GM18502 (cell line): Measurements from ENCODE around the gene THPO.
A peak's percentile ranks its signal among the peaks of the same experiment; 100 is the strongest.

ENCODE experiments used
- ATAC-seq: cut with Tn5 transposase; IDR thresholded peaks from one replicate; pipeline ENCODE4 v1.9.1; 2021; ENCODE audit warnings: mild to moderate bottlenecking; ENCODE audit not compliant: unreplicated experiment, poor library complexity

The THPO gene

GRCh38 chr3:184386047-184386806 is 8.2 kb upstream of the THPO start:
- ATAC-seq = no peak

GRCh38 chr3:184384856-184385422 is 6.9 kb upstream of the THPO start:
- no peak for ATAC-seq

- no peak for ATAC-seq
Observed at GRCh38 chr3:184384342-184384741, 6.3 kb upstream of the THPO start.

GRCh38 chr3:184383033-184383740 is 5.2 kb upstream of the THPO start:
- no peak for ATAC-seq

- no peak for ATAC-seq
Observed at GRCh38 chr3:184382326-184383032, 4.5 kb upstream of the THPO start.

GRCh38 chr3:184381261-184382224 is 3.5 kb upstream of the THPO start:
- no peak for ATAC-seq

- no peak for ATAC-seq
Observed at GRCh38 chr3:184380627-184381260, 2.7 kb upstream of the THPO start.

- ATAC-seq = no peak
Observed at GRCh38 chr3:184380185-184380626, 2.2 kb upstream of the THPO start.

GRCh38 chr3:184379358-184380184 is 1.6 kb upstream of the THPO start, which contains the start of gene CHRD:
Gene CHRD, plus strand, starts transcription at chr3:184380054. Its CDS starts 265 bp downstream, at chr3:184380319.
- no peak for ATAC-seq

- ATAC-seq = no peak
Observed at GRCh38 chr3:184378651-184379357, 797 bp upstream of the THPO start.

GRCh38 chr3:184377374-184377773 is 633 bp downstream of the THPO start:
- no peak for ATAC-seq

GRCh38 chr3:184375747-184376461 is 2.1 kb downstream of the THPO start:
- no peak for ATAC-seq

GRCh38 chr3:184373422-184373821 is 4.6 kb downstream of the THPO start:
- no peak for ATAC-seq

- no peak for ATAC-seq
Observed at GRCh38 chr3:184372911-184373310, 5.1 kb downstream of the THPO start.

GRCh38 chr3:184372296-184372821 is 5.6 kb downstream of the THPO start:
- no peak for ATAC-seq

- peak; percentile 85 for ATAC-seq
Observed at GRCh38 chr3:184371570-184372018, 6.4 kb downstream of the THPO start.
